Measurements from ENCODE around the gene SRPK2.

DNA sequence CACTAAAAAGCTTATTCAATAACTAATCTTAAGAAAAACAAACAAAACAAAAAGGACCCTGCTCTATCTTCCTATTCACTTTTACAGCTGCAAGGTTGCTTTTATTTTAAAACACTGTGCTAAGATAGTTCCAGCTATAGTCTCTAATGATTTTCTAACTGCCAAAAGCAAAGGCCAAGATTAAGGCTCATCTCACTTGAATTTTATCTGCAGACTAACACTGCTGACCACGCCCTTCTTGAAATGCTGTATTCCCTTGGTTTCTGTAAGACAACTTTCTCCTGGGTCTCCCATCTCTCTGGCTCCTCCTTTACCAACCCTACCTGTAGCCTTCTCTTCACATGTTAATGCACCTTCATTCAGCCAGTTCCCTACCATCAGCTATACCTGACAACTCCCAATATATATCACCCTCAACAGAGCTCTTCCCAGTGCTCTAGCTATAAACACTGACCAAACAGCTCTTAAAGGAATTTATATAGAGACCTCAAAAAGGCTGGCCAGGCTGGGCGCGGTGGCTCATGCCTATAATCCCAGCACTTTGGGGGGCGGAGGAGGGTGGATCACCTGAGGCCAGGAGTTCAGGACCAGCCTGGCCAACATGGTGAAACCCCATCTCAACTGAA, 11.7 kb downstream of the SRPK2 start:
- no peak for TF ChIP-seq GATA2 (IDR thresholded peaks at IDR 0.05; ENCODE audit: low read depth, low read length)
- no peak for TF ChIP-seq GATA3 (IDR thresholded peaks at IDR 0.05; ENCODE audit: low read depth, low read length)
